MCF 10A (cell line): ENCODE data around the gene SYCE3. TPM values are rescaled to one million over a fixed set of nuclear protein-coding genes. Genes with fewer than 3 reads are reported as not detected.

Source experiments
- BruUV-seq: library from RNA; stranded (reverse); fragments of 400-500 nt; replicated peaks from 2 replicates; lab custom pipeline; 2021; lab: Mats Ljungman, UMichigan
- CTCF ChIA-PET: fragments of 300-600 bp; sonication (Branson Sonifier 250); formaldehyde crosslinking; extraction: SDS; loops from one replicate; lab custom pipeline; 2021; ENCODE audit warnings: antibody characterized with exemption, inconsistent platforms; lab: Yijun Ruan, JAX
- POLR2A ChIA-PET: fragments of 300-600, 350-650 bp; sonication (Branson Sonifier 250); formaldehyde crosslinking; extraction: SDS; loops from one replicate; lab custom pipeline; 2020; ENCODE audit warnings: antibody characterized with exemption, inconsistent platforms; lab: Yijun Ruan, JAX
- DNase-seq: peaks from one replicate; pipeline ENCODE4 v3.0.0-alpha.2; 2018; ENCODE audit not compliant: unreplicated experiment
- H3K27ac Mint-ChIP-seq: one replicate; pipeline ENCODE4 v1.8.0; 2022; ENCODE audit warnings: mild to moderate bottlenecking, low read depth, mixed read lengths; ENCODE audit not compliant: unreplicated experiment
- H3K27me3 Mint-ChIP-seq: one replicate; pipeline ENCODE4 v1.8.0; 2022; ENCODE audit warnings: mixed read lengths; ENCODE audit not compliant: insufficient read depth, unreplicated experiment
- H3K36me3 Mint-ChIP-seq: one replicate; pipeline ENCODE4 v1.8.0; 2022; ENCODE audit warnings: mild to moderate bottlenecking, moderate library complexity, mixed read lengths; ENCODE audit not compliant: insufficient read depth, unreplicated experiment
- H3K4me1 Mint-ChIP-seq: one replicate; pipeline ENCODE4 v1.8.0; 2022; ENCODE audit warnings: mixed read lengths; ENCODE audit not compliant: insufficient read depth, unreplicated experiment
- H3K4me3 Mint-ChIP-seq: one replicate; pipeline ENCODE4 v1.8.0; 2022; ENCODE audit warnings: mild to moderate bottlenecking, moderate library complexity, mixed read lengths; ENCODE audit not compliant: unreplicated experiment
- H3K9me3 Mint-ChIP-seq: one replicate; pipeline ENCODE4 v1.8.0; 2022; ENCODE audit warnings: mixed read lengths; ENCODE audit not compliant: unreplicated experiment
- intact Hi-C: fragments of 100-400 bp; cut with micrococcal nuclease; formaldehyde crosslinking; loops from 2 replicates; pipeline ENCODE4 v1.14.1; 2022
- total RNA-seq: library from RNA; stranded (reverse); gene quantifications from 2 replicates; pipeline ENCODE4 v1.2.3, GENCODE V29; 2022
- TF ChIP-seq, protein P1 (sequence below): fragments of 200-600 bp; IDR thresholded peaks from one replicate; pipeline ENCODE4 v1.8.0; 2022; ENCODE audit warnings: antibody characterized with exemption, mild to moderate bottlenecking; ENCODE audit not compliant: unreplicated experiment

Gene SYCE3
- total RNA-seq, 1 experiment from 2014 or later = 0.82 TPM

DNA sequence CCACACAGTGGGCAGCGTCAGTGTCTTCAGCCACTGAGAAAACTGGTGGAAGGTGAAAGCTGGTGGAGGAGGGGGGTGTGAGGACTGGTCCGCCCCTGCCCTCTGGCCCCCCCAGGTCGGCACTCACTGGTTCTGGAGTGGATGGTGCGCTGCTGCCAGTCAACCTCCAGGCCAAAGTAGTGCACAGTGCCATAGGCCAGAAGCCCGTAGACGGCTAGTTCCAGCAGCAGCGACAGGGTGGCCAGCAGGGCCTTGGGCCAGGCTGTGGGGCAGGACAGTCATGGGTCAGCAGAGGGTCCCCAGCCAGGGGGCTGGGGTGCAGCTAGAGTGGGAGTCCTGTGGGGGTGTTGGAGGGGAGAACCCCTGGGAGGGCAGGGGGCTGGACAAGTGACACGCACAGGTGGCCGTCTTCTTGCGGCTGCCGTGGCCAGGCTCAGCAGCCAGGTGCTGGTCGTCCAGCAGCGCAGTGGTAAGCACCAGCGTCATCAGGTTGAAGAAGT lies 57.4 kb downstream of the SYCE3 start:
- TF ChIP-seq, protein P1, sequence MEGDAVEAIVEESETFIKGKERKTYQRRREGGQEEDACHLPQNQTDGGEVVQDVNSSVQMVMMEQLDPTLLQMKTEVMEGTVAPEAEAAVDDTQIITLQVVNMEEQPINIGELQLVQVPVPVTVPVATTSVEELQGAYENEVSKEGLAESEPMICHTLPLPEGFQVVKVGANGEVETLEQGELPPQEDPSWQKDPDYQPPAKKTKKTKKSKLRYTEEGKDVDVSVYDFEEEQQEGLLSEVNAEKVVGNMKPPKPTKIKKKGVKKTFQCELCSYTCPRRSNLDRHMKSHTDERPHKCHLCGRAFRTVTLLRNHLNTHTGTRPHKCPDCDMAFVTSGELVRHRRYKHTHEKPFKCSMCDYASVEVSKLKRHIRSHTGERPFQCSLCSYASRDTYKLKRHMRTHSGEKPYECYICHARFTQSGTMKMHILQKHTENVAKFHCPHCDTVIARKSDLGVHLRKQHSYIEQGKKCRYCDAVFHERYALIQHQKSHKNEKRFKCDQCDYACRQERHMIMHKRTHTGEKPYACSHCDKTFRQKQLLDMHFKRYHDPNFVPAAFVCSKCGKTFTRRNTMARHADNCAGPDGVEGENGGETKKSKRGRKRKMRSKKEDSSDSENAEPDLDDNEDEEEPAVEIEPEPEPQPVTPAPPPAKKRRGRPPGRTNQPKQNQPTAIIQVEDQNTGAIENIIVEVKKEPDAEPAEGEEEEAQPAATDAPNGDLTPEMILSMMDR = no peak
- ChIA-PET POLR2A (interaction anchor here (1.0 kb wide), 1 partner anchor 20 kb away, joined by 3 read pairs; no protein-coding TSS in a partner anchor), CTCF (interaction anchor here (0.6 kb wide), 1 partner anchor 88 kb away, joined by 3 read pairs; no protein-coding TSS in a partner anchor)
- intact Hi-C loops = loop anchor here (5.0 kb wide), 1 partner anchor 117 kb away; no protein-coding TSS in a partner anchor
- Mint-ChIP-seq H3K9me3 (no peaks in the 10 kb centered on the region), H3K27ac (no peak overlapping the region), H3K27me3 (no peaks in the 10 kb centered on the region), H3K36me3 (no peaks in the 10 kb centered on the region), H3K4me1 (peaks cover 12% of the 10 kb centered on the region), H3K4me3 (peak overlapping the region; percentile 92)
- no TSS peak for BruUV-seq
- no peak for DNase-seq

DNA sequence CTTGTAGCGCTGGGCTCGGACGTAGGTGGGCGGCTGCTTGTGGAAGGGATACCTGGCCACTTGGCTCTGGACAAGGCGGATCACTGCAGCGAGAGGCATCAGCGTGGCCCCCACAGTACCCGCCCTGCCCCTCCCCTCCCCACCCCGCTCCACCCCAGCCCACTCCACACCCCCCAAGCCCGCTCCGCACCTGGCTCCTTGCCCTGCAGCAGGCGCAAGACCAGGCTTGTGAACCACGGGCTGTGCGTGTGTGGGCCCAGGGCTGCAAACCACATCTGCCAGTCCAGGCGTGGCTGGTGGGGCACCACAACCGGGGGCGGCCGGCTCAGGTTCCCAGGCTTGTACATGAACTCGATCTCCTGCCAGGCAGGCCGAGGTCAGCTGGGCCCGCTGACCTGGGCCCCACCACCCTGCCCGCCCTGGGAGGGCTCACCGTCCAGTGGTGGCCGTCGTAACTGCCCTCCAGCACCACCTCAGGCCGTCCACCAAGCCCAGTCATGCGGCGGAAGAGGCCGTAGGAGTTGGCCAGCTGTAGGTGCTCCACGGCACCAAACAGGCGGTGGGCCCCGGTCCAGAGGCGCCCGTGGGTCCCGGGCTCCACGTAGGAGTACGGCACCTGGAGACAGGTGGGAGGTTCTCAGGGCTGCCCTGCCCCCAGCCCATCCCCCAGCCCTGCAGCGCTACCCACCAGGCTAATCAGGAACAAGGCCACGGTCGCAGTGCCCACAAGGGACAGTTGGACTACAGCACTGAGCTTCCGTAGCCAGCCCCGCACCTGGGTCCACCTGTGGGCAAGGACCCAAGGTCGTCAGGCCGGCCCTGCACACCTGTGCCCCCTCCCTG lies 58.1 kb downstream of the SYCE3 start:
- Mint-ChIP-seq H3K27ac (no peak overlapping the region), H3K9me3 (no peaks in the 10 kb centered on the region), H3K4me1 (peaks cover 11% of the 10 kb centered on the region), H3K4me3 (no peak overlapping the region), H3K36me3 (no peaks in the 10 kb centered on the region), H3K27me3 (no peaks in the 10 kb centered on the region)
- intact Hi-C loops = loop anchor here (5.0 kb wide), 1 partner anchor 118 kb away; no protein-coding TSS in a partner anchor
- DNase-seq = no peak
- BruUV-seq = no TSS peak
- TF ChIP-seq, protein P1 = no peak
- ChIA-PET CTCF (interaction anchor here (0.6 kb wide), 2 partner anchors 88 to 115 kb away, joined by 3 to 4 read pairs; no protein-coding TSS in a partner anchor), POLR2A (interaction anchor here (1.0 kb wide), 1 partner anchor 20 kb away, joined by 3 read pairs; no protein-coding TSS in a partner anchor)

DNA sequence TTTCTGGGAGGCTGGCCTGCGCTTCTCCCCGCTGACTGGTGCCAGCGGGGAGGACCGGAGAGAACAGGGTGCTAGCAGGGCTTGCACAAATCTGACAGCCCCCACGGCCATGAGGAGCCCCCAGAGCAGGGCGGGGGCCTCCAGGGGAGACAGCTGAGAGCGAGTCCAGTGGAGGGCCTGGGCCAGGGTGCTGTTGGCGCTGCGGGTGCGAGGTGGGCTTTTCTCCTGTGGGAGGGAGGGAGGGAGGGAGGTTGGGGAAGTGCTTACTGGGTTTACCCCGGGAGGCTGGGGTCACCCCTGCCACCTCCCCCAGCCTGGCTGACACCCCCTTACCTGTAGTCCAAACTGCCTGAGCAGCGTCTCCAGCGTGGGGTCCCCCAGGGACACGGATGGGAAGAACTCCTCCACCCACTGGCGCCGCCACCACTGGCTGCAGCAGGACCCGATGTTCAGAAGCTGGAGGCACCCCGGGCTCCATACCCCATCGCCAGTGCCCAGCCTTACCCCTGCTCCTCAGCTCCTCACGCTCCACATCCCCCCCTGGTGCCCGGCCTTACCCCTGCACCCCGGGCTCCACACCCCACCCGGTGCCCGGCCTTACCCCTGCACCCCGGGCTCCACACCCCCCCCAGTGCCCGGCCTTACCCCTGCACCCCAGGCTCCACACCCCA lies 59.1 kb downstream of the SYCE3 start:
- ChIA-PET CTCF (interaction anchor here (0.6 kb wide), 2 partner anchors 74 to 199 kb away, joined by 3 read pairs; no protein-coding TSS in a partner anchor), POLR2A (no interaction called here)
- H3K4me1 Mint-ChIP-seq = peaks cover 5% of the 10 kb centered on the region
- DNase-seq = no peak
- TF ChIP-seq, protein P1 = no peak
- H3K27me3 Mint-ChIP-seq = no peaks in the 10 kb centered on the region
- intact Hi-C loops = no loop called here
- H3K9me3 Mint-ChIP-seq = no peaks in the 10 kb centered on the region
- no peaks in the 10 kb centered on the region for H3K36me3 Mint-ChIP-seq
- no TSS peak for BruUV-seq
- H3K27ac Mint-ChIP-seq = no peak overlapping the region
- no peak overlapping the region for H3K4me3 Mint-ChIP-seq
